Activated CD4-positive, alpha-beta memory T cell treated with anti-CD3 and anti-CD28 coated beads for 36 hours (primary cell): ENCODE results near the gene DDIT4. TPM values are rescaled to one million over a fixed set of nuclear protein-coding genes. Genes with fewer than 3 reads are reported as not detected.
"Not testable (repeated sequence)": the region's sequence is repeated elsewhere in the genome, so short reads cannot be mapped to it uniquely, and the experiment has no call there.

Experiments used
- CTCF ChIA-PET: fragments of 350-600 bp; sonication (Branson Sonifier 250); formaldehyde crosslinking; loops from one replicate; lab custom pipeline; 2021; ENCODE audit warnings: antibody characterized with exemption, inconsistent platforms; lab: Charles Lee
- POLR2A ChIA-PET: fragments of 350-600 bp; sonication (Branson Sonifier 250); formaldehyde crosslinking; loops from one replicate; lab custom pipeline; 2021; ENCODE audit warnings: antibody characterized with exemption; lab: Charles Lee
- DNase-seq: peaks from one replicate; pipeline ENCODE4 v3.0.0-alpha.2; 2020
- H3K27ac Mint-ChIP-seq: one replicate; pipeline ENCODE4 v1.8.0; 2021; ENCODE audit warnings: mixed read lengths
- H3K27me3 Mint-ChIP-seq: one replicate; pipeline ENCODE4 v1.8.0; 2021; ENCODE audit warnings: mixed read lengths
- H3K36me3 Mint-ChIP-seq: one replicate; pipeline ENCODE4 v1.8.0; 2021; ENCODE audit warnings: mixed read lengths
- H3K4me1 Mint-ChIP-seq: one replicate; pipeline ENCODE4 v1.8.0; 2021; ENCODE audit warnings: low read depth, mixed read lengths
- H3K4me3 Mint-ChIP-seq: one replicate; pipeline ENCODE4 v1.8.0; 2021; ENCODE audit warnings: mild to moderate bottlenecking, mixed read lengths
- H3K9me3 Mint-ChIP-seq: one replicate; pipeline ENCODE4 v1.8.0; 2021; ENCODE audit warnings: mixed read lengths
- intact Hi-C: fragments of 100-400 bp; cut with micrococcal nuclease; formaldehyde crosslinking; loops from one replicate; pipeline ENCODE4 v1.15.1; 2023
- total RNA-seq, 2 experiments: library from RNA; stranded (reverse); gene quantifications; one replicate each; pipeline ENCODE4 v1.2.3, GENCODE V29; 2021

DDIT4 gene
- total RNA-seq, 2 experiments from 2014 or later = 637 TPM

DNA sequence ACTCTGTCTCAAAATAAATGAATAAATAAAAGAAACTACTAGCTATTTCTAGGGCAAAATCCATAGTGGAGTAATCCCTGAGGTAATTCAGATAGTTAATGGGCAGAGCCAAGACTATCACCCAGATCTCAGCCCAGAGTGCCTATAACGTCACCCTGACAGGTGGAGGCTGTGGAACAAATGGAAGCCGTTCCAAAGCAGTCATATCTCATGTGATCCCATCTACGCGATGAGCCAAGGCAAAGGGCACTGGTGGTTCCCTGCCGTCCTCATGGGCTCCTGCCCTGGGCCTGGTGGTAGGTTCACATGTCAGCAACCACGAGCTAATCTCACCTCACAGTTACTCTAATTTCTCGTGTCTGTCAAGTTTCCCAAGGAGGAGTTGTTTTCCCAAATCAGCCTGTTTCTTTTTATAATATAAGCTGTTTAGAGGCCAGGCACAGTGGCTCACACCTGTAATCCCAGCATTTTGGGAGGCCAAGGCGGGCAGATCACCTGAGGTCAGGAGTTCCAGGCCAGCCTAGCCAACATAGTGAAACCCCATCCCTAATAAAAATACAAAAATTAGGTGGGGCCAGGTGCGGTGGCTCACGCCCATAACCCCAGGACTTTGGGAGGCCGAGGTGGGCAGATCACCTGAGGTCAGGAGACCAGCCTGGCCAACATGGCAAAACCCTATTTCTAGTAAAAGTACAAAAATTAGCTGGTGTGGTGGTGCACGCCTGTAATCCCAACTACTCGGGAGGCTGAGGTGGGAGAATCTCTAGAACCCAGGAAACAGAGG is 35.1 kb upstream of the DDIT4 start:
- intact Hi-C loops = no loop called here
- no peak for DNase-seq
- no peak overlapping the region for H3K4me3 Mint-ChIP-seq
- no peak overlapping the region for H3K27ac Mint-ChIP-seq
- no peaks in the 10 kb centered on the region for H3K9me3 Mint-ChIP-seq
- H3K36me3 Mint-ChIP-seq = peaks cover 23% of the 10 kb centered on the region
- CTCF ChIA-PET = interaction anchor here (1.0 to 3.7 kb wide), 2 partner anchors 88 to 99 kb away, joined by 3 to 14 read pairs; no protein-coding TSS in a partner anchor
- POLR2A ChIA-PET = interaction anchor here (1.3 kb wide), 1 partner anchor 9 kb away, joined by 5 read pairs; no protein-coding TSS in a partner anchor
- H3K4me1 Mint-ChIP-seq = peaks cover 24% of the 10 kb centered on the region
- H3K27me3 Mint-ChIP-seq = no peaks in the 10 kb centered on the region

GRCh38 chr10:72239409-72239808 is 34.3 kb upstream of the DDIT4 start:
- POLR2A ChIA-PET = no interaction called here
- DNase-seq = no peak
- Mint-ChIP-seq H3K4me3 (no peak overlapping the region), H3K27ac (no peak overlapping the region), H3K36me3 (peaks cover 20% of the 10 kb centered on the region), H3K27me3 (no peaks in the 10 kb centered on the region), H3K4me1 (peaks cover 32% of the 10 kb centered on the region), H3K9me3 (no peaks in the 10 kb centered on the region)
- intact Hi-C loops = no loop called here
- CTCF ChIA-PET = interaction anchor here (3.7 kb wide), 1 partner anchor 99 kb away, joined by 14 read pairs; no protein-coding TSS in a partner anchor

GRCh38 chr10:72240371-72240770 is 33.4 kb upstream of the DDIT4 start:
- H3K4me3 Mint-ChIP-seq = no peak overlapping the region
- no peaks in the 10 kb centered on the region for H3K27me3 Mint-ChIP-seq
- peaks cover 15% of the 10 kb centered on the region for H3K36me3 Mint-ChIP-seq
- ChIA-PET CTCF (interaction anchor here (1.1 kb wide), 1 partner anchor 97 kb away, joined by 3 read pairs; no protein-coding TSS in a partner anchor), POLR2A (interaction anchor here (0.8 kb wide), 1 partner anchor 266 kb away, joined by 3 read pairs; no protein-coding TSS in a partner anchor)
- no peak overlapping the region for H3K27ac Mint-ChIP-seq
- H3K9me3 Mint-ChIP-seq = no peaks in the 10 kb centered on the region
- intact Hi-C loops = no loop called here
- DNase-seq = no peak
- peaks cover 42% of the 10 kb centered on the region for H3K4me1 Mint-ChIP-seq

DNA sequence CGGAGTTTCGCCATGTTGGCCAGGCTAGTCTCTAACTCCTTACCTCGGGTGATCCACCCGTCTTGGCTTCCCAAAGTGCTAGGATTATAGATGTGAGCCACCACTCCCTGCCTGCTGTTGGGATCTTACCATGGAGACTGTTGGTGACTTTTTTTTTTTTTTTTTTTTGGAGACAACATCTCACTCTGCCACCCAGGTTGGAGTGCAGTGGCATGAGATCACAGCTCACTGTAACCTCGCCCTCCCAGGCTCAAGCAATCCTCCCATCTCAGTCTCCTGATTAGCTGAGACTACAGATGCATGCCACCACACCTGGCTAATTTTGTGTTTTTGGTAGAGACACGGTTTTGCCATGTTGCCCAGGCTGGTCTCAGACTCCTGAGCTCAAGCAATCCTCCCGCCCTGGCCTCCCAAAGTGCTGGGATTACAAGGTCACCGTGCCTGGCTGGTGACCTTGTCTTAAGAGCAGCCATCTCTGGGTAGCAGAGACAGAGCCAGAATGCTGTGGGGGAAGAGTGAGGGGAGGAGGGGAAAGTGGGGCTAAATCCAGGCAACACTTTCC is 32.0 kb upstream of the DDIT4 start:
- Mint-ChIP-seq H3K36me3 (peaks cover 5% of the 10 kb centered on the region), H3K9me3 (no peaks in the 10 kb centered on the region), H3K4me1 (peaks cover 53% of the 10 kb centered on the region), H3K27ac (peak overlapping the region; percentile 58), H3K27me3 (no peaks in the 10 kb centered on the region), H3K4me3 (no peak overlapping the region)
- DNase-seq = no peak
- ChIA-PET POLR2A (interaction anchor here (0.6 to 1.3 kb wide), 2 partner anchors 19 to 96 kb away, joined by 3 to 4 read pairs; no protein-coding TSS in a partner anchor), CTCF (interaction anchor here (0.7 to 1.3 kb wide), 3 partner anchors 9 to 85 kb away, joined by 3 to 5 read pairs (median 3); no protein-coding TSS in a partner anchor)
- intact Hi-C loops = no loop called here

GRCh38 chr10:72242675-72243074 is 31.0 kb upstream of the DDIT4 start:
- Mint-ChIP-seq H3K27ac (peak overlapping the region; percentile 72), H3K4me3 (no peak overlapping the region), H3K9me3 (no peaks in the 10 kb centered on the region), H3K4me1 (peaks cover 61% of the 10 kb centered on the region), H3K27me3 (no peaks in the 10 kb centered on the region), H3K36me3 (peaks cover 1% of the 10 kb centered on the region)
- intact Hi-C loops = no loop called here
- ChIA-PET CTCF (interaction anchor here (1.0 kb wide), 1 partner anchor 18 kb away, joined by 5 read pairs; no protein-coding TSS in a partner anchor), POLR2A (interaction anchor here (1.3 kb wide), 1 partner anchor 18 kb away, joined by 3 read pairs; no protein-coding TSS in a partner anchor)
- DNase-seq = peak; percentile 52

GRCh38 chr10:72243822-72244437 is 29.8 kb upstream of the DDIT4 start:
- Mint-ChIP-seq H3K27ac (peak overlapping the region; percentile 48), H3K4me1 (peaks cover 73% of the 10 kb centered on the region), H3K9me3 (no peaks in the 10 kb centered on the region), H3K4me3 (no peak overlapping the region), H3K36me3 (no peaks in the 10 kb centered on the region), H3K27me3 (no peaks in the 10 kb centered on the region)
- intact Hi-C loops = no loop called here
- CTCF ChIA-PET = interaction anchor here (1.0 to 2.0 kb wide), 2 partner anchors 32 to 851 kb away, joined by 3 to 7 read pairs; no protein-coding TSS in a partner anchor
- POLR2A ChIA-PET = interaction anchor here (1.1 kb wide), 1 partner anchor 17 kb away, joined by 3 read pairs; no protein-coding TSS in a partner anchor
- no peak for DNase-seq

- intact Hi-C loops = no loop called here
- DNase-seq = no peak
- no peak overlapping the region for H3K4me3 Mint-ChIP-seq
- ChIA-PET CTCF (interaction anchor here (1.0 to 2.0 kb wide), 2 partner anchors 31 to 850 kb away, joined by 3 to 7 read pairs; no protein-coding TSS in a partner anchor), POLR2A (interaction anchor here (1.1 kb wide), 1 partner anchor 16 kb away, joined by 3 read pairs; no protein-coding TSS in a partner anchor)
- no peaks in the 10 kb centered on the region for H3K9me3 Mint-ChIP-seq
- H3K27ac Mint-ChIP-seq = peak overlapping the region; percentile 48
- H3K36me3 Mint-ChIP-seq = no peaks in the 10 kb centered on the region
- no peaks in the 10 kb centered on the region for H3K27me3 Mint-ChIP-seq
- peaks cover 75% of the 10 kb centered on the region for H3K4me1 Mint-ChIP-seq
These were observed 29.1 kb upstream of the DDIT4 start for GRCh38 chr10:72244573-72245038.

DNA sequence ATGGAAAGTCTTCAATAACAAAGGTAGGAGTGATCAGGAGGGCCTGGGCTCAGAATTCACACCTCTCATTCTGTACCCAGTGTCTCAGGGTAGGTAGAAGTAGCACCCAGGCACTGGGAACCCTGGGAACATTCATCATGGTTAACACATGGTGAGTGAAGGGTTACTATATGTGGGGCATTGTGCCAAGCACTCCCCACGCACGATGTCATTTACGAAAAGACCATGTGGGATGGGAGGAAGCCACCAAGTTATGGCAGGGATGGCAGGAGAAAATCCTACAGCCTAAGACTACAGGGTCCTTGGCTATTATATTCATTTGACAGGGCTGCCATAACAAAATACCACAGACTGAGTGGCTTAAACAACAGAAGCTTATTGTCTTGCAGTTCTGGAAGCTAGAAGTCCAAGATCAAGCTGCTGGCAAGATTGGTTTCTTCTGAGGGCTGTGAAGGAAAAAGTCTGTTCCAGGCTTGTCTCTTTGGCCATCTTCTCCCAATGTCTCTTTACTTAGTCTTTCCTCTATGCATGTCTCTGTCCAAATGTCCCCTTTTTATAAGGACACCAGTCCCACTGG is 27.7 kb upstream of the DDIT4 start:
- DNase-seq = no peak
- H3K27ac Mint-ChIP-seq = peak overlapping the region; percentile 76

GRCh38 chr10:72248468-72249151 is 25.1 kb upstream of the DDIT4 start:
- Mint-ChIP-seq H3K27ac (peak overlapping the region; percentile 98), H3K9me3 (no peaks in the 10 kb centered on the region), H3K36me3 (no peaks in the 10 kb centered on the region), H3K4me3 (peak overlapping the region; percentile 83), H3K4me1 (peaks cover 74% of the 10 kb centered on the region), H3K27me3 (no peaks in the 10 kb centered on the region)
- ChIA-PET POLR2A (interaction anchor here (0.6 to 4.3 kb wide), 15 partner anchors 12 to 1005 kb away, joined by 3 to 37 read pairs (median 4); partner anchors contain the start of gene DDIT4), CTCF (interaction anchor here (0.7 to 3.3 kb wide), 4 partner anchors 13 to 89 kb away, joined by 3 to 21 read pairs (median 13); partner anchors contain the start of gene DDIT4)
- intact Hi-C loops = loop anchor here (1.0 to 2.0 kb wide), 5 partner anchors 13 to 84 kb away; partner anchors contain the start of gene DDIT4
- peak; percentile 84 for DNase-seq

More for the DNA sequence above, 27.7 kb upstream of the DDIT4 start:
- CTCF ChIA-PET = interaction anchor here (0.6 to 3.3 kb wide), 4 partner anchors 10 to 92 kb away, joined by 3 to 21 read pairs (median 12); no protein-coding TSS in a partner anchor
- H3K27me3 Mint-ChIP-seq = no peaks in the 10 kb centered on the region
- POLR2A ChIA-PET = interaction anchor here (2.6 to 4.3 kb wide), 2 partner anchors 14 to 27 kb away, joined by 20 to 37 read pairs; partner anchors contain the start of gene DDIT4
- H3K36me3 Mint-ChIP-seq = no peaks in the 10 kb centered on the region
- H3K4me1 Mint-ChIP-seq = peaks cover 83% of the 10 kb centered on the region
- no peak overlapping the region for H3K4me3 Mint-ChIP-seq
- intact Hi-C loops = no loop called here
- H3K9me3 Mint-ChIP-seq = no peaks in the 10 kb centered on the region

DNA sequence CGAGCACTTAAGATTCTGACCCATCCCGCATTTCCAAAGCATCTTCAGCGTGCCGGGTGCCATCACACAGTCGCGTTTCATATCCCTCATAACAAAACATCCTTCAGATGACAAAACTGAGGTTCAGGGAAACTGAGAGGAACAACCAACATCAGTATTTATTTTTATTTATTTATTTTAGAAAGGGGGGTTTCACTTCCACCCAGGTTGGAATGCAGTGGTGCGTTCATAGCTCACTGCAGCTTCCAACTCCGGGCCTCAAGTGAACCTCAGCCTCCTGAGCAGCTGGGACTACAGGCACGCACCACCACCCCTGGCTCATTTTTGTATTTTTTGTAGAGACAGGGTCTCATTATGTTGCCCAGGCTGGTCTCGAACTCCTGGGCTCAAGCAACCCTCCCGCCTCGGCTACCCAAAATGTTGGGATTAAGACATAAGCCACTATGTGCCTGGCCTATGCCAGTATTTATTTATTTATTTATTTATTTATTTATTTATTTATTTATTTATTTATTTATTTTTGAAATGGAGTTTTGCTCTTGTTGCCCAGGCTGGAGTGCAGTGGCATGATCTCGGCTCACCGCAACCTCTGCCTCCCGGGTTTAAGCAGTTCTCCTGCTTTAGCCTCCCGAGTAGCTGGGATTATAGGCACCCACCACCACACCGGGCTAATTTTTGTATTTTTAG is 24.4 kb upstream of the DDIT4 start:
- ChIA-PET CTCF (interaction anchor here (1.1 to 2.4 kb wide), 2 partner anchors 25 to 88 kb away, joined by 3 to 9 read pairs; partner anchors contain the start of gene DDIT4), POLR2A (interaction anchor here (0.6 to 4.3 kb wide), 5 partner anchors 11 to 48 kb away, joined by 3 to 37 read pairs (median 11); no protein-coding TSS in a partner anchor)
- intact Hi-C loops = loop anchor here (2.0 kb wide), 2 partner anchors 31 to 83 kb away; no protein-coding TSS in a partner anchor
- H3K9me3 Mint-ChIP-seq, DNase-seq, H3K27me3 Mint-ChIP-seq, H3K36me3 Mint-ChIP-seq: not testable (repeated sequence)
- H3K27ac Mint-ChIP-seq = peak overlapping the region; percentile 98
- peak overlapping the region; percentile 83 for H3K4me3 Mint-ChIP-seq
- H3K4me1 Mint-ChIP-seq = peaks cover 69% of the 10 kb centered on the region
